MM.1S (cell line): ENCODE data around the gene PPP4R4.
"Not testable (repeated sequence)": the region's sequence is repeated elsewhere in the genome, so short reads cannot be mapped to it uniquely, and the experiment has no call there.

Experiments used
- DNase-seq: peaks from one replicate; pipeline ENCODE4 v3.0.0-alpha.2; 2015
- H2AFZ ChIP-seq: fragments of 300-600 bp; sonication (generic); 2 replicates; pipeline ENCODE4 v1.6.0; 2016; ENCODE audit warnings: antibody characterized with exemption, low read length
- H3F3A ChIP-seq: fragments of 300-600 bp; sonication (generic); 2 replicates; pipeline ENCODE4 v1.6.1; 2016; ENCODE audit warnings: mild to moderate bottlenecking, antibody characterized with exemption, low read length, moderate library complexity, mixed read lengths; ENCODE audit not compliant: insufficient read depth
- H3K27ac ChIP-seq: fragments of 300-600 bp; sonication (generic); 2 replicates; pipeline ENCODE4 v1.5.1; 2016; ENCODE audit warnings: mild to moderate bottlenecking, low read length
- H3K27me3 ChIP-seq: fragments of 300-600 bp; sonication (generic); replicated peaks from 2 replicates; pipeline ENCODE4 v1.6.0; 2016; ENCODE audit warnings: low read length; ENCODE audit not compliant: insufficient read depth
- H3K36me3 ChIP-seq: fragments of 300-600 bp; sonication (generic); replicated peaks from 2 replicates; pipeline ENCODE4 v1.6.1; 2016; ENCODE audit warnings: mild to moderate bottlenecking, low read length, mixed read lengths; ENCODE audit not compliant: insufficient read depth
- H3K4me1 ChIP-seq: fragments of 300-600 bp; sonication (generic); 2 replicates; pipeline ENCODE4 v1.6.1; 2016; ENCODE audit warnings: low read length, mixed read lengths
- H3K4me2 ChIP-seq: fragments of 300-600 bp; sonication (generic); 2 replicates; pipeline ENCODE4 v1.6.0; 2016; ENCODE audit warnings: low read depth, low read length
- H3K4me3 ChIP-seq: fragments of 300-600 bp; sonication (generic); 2 replicates; pipeline ENCODE4 v1.5.1; 2016; ENCODE audit warnings: low read length, mixed read lengths
- H3K79me2 ChIP-seq: fragments of 300-600 bp; sonication (generic); 2 replicates; pipeline ENCODE4 v1.6.1; 2016; ENCODE audit warnings: mixed run types, low read length, mixed read lengths
- H3K9ac ChIP-seq: fragments of 300-600 bp; sonication (generic); 2 replicates; pipeline ENCODE4 v1.6.1; 2016; ENCODE audit warnings: low read length, mixed read lengths
- H3K9me2 ChIP-seq: fragments of 300-600 bp; sonication (generic); replicated peaks from 2 replicates; pipeline ENCODE4 v1.6.1; 2016; ENCODE audit warnings: mild to moderate bottlenecking, low read length, mixed read lengths; ENCODE audit not compliant: insufficient read depth
- H3K9me3 ChIP-seq: fragments of 300-600 bp; sonication (generic); replicated peaks from 2 replicates; pipeline ENCODE4 v1.6.1; 2016; ENCODE audit warnings: mild to moderate bottlenecking, low read length, mixed read lengths; ENCODE audit not compliant: insufficient read depth
- H4K20me1 ChIP-seq: fragments of 300-600 bp; sonication (generic); 2 replicates; pipeline ENCODE4 v1.6.1; 2016; ENCODE audit warnings: mild to moderate bottlenecking, low read length, moderate library complexity, mixed read lengths; ENCODE audit not compliant: insufficient read depth
- EZH2 ChIP-seq: fragments of 300-600 bp; sonication (generic); optimal IDR thresholded peaks from 2 replicates; pipeline ENCODE3; 2017; ENCODE audit warnings: low read depth, mild to moderate bottlenecking, antibody characterized with exemption, low read length, mixed read lengths
- EZH2phosphoT487 ChIP-seq: fragments of 300-600 bp; sonication (generic); IDR thresholded peaks from 2 replicates; pipeline ENCODE4 v1.6.1; 2018; ENCODE audit warnings: antibody characterized with exemption, low read length
- TF ChIP-seq, protein P1 (sequence below): fragments of 300-600 bp; sonication (generic); IDR thresholded peaks from 2 replicates; pipeline ENCODE4 v1.5.1; 2016; ENCODE audit warnings: antibody characterized with exemption, low read length, mixed read lengths

Gene PPP4R4

DNA sequence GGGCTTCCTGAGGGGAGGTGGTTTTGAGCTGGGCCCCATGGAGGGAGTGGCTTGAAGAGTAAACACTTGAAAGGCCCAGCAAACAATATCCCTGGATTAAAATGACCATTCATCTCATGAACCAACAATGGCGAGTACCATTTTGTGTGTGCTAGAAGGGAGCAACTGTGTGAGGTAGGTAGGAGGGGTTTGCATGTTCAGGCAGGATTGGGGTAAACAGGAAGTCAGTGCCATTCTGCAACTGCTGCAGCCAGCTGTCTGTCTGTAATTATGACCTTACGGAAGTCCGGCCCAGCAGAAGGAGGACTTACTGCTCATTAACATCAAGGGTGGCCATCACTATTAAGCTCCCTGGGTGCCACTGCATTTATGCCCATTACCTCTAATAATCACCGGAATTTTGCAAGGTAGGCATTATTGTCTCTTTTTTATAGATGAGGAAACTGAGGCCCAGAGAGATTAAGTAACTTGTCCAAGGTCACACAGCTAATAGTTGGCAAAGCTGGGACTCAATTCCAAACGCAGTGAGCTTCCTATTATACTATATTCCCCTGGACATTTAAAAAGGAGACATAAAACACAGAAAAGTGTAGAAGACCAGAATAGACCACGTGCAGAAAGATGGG, 28.1 kb upstream of the PPP4R4 start:
- no peaks in the 10 kb centered on the region for H4K20me1 ChIP-seq
- no peak overlapping the region for H3K4me3 ChIP-seq
- H3K9me2 ChIP-seq, result no peaks in the 10 kb centered on the region
- no peak for DNase-seq
- H2AFZ ChIP-seq, result no peak overlapping the region
- no peak overlapping the region for H3K4me2 ChIP-seq
- no peaks in the 10 kb centered on the region for H3K9me3 ChIP-seq
- no peak overlapping the region for H3K9ac ChIP-seq
- TF ChIP-seq, protein P1, sequence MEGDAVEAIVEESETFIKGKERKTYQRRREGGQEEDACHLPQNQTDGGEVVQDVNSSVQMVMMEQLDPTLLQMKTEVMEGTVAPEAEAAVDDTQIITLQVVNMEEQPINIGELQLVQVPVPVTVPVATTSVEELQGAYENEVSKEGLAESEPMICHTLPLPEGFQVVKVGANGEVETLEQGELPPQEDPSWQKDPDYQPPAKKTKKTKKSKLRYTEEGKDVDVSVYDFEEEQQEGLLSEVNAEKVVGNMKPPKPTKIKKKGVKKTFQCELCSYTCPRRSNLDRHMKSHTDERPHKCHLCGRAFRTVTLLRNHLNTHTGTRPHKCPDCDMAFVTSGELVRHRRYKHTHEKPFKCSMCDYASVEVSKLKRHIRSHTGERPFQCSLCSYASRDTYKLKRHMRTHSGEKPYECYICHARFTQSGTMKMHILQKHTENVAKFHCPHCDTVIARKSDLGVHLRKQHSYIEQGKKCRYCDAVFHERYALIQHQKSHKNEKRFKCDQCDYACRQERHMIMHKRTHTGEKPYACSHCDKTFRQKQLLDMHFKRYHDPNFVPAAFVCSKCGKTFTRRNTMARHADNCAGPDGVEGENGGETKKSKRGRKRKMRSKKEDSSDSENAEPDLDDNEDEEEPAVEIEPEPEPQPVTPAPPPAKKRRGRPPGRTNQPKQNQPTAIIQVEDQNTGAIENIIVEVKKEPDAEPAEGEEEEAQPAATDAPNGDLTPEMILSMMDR, result no peak
- no peak for TF ChIP-seq EZH2
- TF ChIP-seq EZH2phosphoT487, result no peak
- H3K79me2 ChIP-seq, result no peaks in the 10 kb centered on the region
- H3K36me3 ChIP-seq, result no peaks in the 10 kb centered on the region
- no peaks in the 10 kb centered on the region for H3K27me3 ChIP-seq
- no peaks in the 10 kb centered on the region for H3F3A ChIP-seq
- H3K4me1 ChIP-seq, result no peaks in the 10 kb centered on the region
- no peak overlapping the region for H3K27ac ChIP-seq

DNA sequence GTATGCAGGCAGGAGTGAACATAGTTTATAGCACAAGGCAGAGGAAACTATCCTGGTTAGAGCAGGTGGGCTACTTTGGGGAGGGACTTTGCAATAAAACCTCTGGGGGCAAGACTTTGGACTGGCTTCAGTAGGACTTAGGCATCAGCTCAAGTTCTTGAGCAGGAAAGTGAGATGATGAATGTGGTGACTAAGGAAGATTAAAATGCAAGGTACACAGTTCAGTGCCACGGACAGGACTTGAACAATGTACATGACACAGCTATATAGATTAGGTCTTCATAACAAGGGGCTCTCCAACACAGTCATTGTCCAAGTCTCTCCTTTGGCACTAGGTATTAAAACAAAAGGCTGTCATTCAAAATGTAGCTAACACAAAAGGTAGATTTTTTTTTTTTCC, 21.4 kb upstream of the PPP4R4 start:
- H3K9me2 ChIP-seq, result no peaks in the 10 kb centered on the region
- H3K27me3 ChIP-seq, result no peaks in the 10 kb centered on the region
- H3K4me1 ChIP-seq, result peaks cover 7% of the 10 kb centered on the region

DNA sequence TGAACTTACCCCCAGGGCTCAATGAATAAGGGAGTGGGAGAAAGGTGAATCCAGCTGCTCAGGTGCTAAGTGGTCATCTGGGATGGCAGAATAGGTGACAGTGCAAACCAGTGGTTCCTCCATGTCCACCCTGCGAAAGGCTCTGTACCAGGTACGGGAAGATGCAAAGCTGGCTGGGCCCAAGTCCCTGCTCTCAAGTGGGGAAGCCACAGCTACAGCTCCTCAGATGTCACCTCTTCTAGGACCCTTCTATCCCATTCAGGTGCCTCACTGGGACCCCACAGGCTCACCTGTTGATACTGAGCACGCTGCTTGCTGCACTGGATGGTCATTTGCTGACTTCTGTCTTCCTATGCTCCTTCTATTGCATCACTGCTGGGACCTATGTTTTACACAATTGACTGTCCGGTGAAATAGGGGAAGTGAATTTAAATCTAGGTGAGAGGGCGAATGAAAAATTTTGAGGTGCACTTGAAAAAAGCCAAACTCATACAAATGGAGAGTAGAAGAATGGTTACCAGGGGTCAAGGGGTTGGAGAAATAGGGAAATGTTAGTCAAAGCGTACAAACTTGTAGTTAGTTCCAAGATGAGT, 20.3 kb upstream of the PPP4R4 start:
- Histone ChIP-seq H3K27ac (no peak overlapping the region), H3K9me3 (no peaks in the 10 kb centered on the region), H2AFZ (no peak overlapping the region), H3K27me3 (no peaks in the 10 kb centered on the region), H3K9me2 (no peaks in the 10 kb centered on the region), H3K9ac (no peak overlapping the region), H3K36me3 (no peaks in the 10 kb centered on the region), H3K4me1 (peaks cover 12% of the 10 kb centered on the region), H4K20me1 (no peaks in the 10 kb centered on the region), H3F3A (0 out of 2 replicates have a peak, but pooled peaks cover 4% of the 10 kb centered on the region), H3K4me2 (no peak overlapping the region), H3K79me2 (no peaks in the 10 kb centered on the region), H3K4me3 (no peak overlapping the region)
- TF ChIP-seq EZH2phosphoT487, result no peak
- TF ChIP-seq, protein P1, result no peak
- no peak for TF ChIP-seq EZH2
- no peak for DNase-seq

More for the DNA sequence above, 21.4 kb upstream of the PPP4R4 start:
- no peaks in the 10 kb centered on the region for H3K79me2 ChIP-seq
- no peak overlapping the region for H3K27ac ChIP-seq
- H2AFZ ChIP-seq, result no peak overlapping the region
- no peaks in the 10 kb centered on the region for H3K9me3 ChIP-seq
- no peak overlapping the region for H3K9ac ChIP-seq
- TF ChIP-seq, protein P1, result no peak
- no peak for TF ChIP-seq EZH2phosphoT487
- no peak for TF ChIP-seq EZH2
- H3K4me2 ChIP-seq, result no peak overlapping the region
- no peaks in the 10 kb centered on the region for H3F3A ChIP-seq
- H3K4me3 ChIP-seq, result no peak overlapping the region
- no peaks in the 10 kb centered on the region for H3K36me3 ChIP-seq
- H4K20me1 ChIP-seq, result no peaks in the 10 kb centered on the region
- no peak for DNase-seq

DNA sequence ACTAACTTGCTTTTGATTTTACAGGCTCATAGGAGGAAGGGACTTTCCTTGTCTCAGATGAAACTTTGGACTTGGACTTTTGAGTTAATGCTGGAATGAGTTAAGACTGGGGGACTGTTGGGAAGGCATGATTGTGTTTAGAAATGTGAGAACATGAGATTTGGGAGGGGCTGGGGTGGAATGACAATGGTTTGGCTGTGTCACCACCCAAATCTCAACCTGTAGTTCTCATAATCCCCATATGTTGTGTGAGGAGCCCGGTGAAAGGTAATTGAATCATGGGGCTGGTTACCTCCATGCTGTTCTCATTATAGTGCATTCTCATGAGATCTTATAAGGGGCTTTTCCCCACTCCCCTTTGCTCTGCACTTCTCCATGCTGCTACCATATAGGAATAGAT, 18.0 kb upstream of the PPP4R4 start:
- not testable (repeated sequence) for DNase-seq, H3K4me3 ChIP-seq

More for the DNA sequence above, 18.0 kb upstream of the PPP4R4 start:
- not testable (repeated sequence) for H3K9ac ChIP-seq, H3K36me3 ChIP-seq, H3F3A ChIP-seq, H3K4me2 ChIP-seq, H4K20me1 ChIP-seq, H2AFZ ChIP-seq, H3K27ac ChIP-seq, H3K27me3 ChIP-seq, H3K9me2 ChIP-seq, H3K79me2 ChIP-seq, H3K9me3 ChIP-seq
- peaks cover 20% of the 10 kb centered on the region for H3K4me1 ChIP-seq
